Astrocyte (in vitro differentiated cells and primary cell): ENCODE data around the gene DNASE2. TPM values are rescaled to one million over a fixed set of nuclear protein-coding genes. Genes with fewer than 3 reads are reported as not detected.

Source experiments
- DNase-seq: peaks from one replicate; pipeline ENCODE4 v3.0.0-alpha.2; 2010; ENCODE audit warnings: low read depth
- FAIRE-seq: peaks from 2 replicates; lab custom pipeline; 2011; peaks lifted over from hg19 to GRCh38; lab: Jason Lieb, UNC
- H2AFZ ChIP-seq: 2 replicates; pipeline ENCODE4 v1.6.0; 2012; ENCODE audit warnings: low read depth, low read length, inconsistent platforms
- H3K27ac ChIP-seq: 2 replicates; pipeline ENCODE4 v1.5.1; 2011; ENCODE audit warnings: low read depth, low read length, inconsistent platforms
- H3K27me3 ChIP-seq: 2 replicates; pipeline ENCODE4 v1.6.0; 2011; ENCODE audit warnings: low read length, inconsistent platforms; ENCODE audit not compliant: insufficient read depth
- H3K36me3 ChIP-seq: 2 replicates; pipeline ENCODE4 v1.5.1; 2011; ENCODE audit warnings: low read length, inconsistent platforms; ENCODE audit not compliant: insufficient read depth
- H3K4me1 ChIP-seq: 2 replicates; pipeline ENCODE4 v1.5.1; 2011; ENCODE audit warnings: low read length, inconsistent platforms; ENCODE audit not compliant: insufficient read depth
- H3K4me2 ChIP-seq: 2 replicates; pipeline ENCODE4 v1.6.0; 2012; ENCODE audit warnings: low read length, inconsistent platforms
- H3K4me3 ChIP-seq: 2 replicates; pipeline ENCODE4 v1.5.1; 2011; ENCODE audit warnings: low read depth, mild to moderate bottlenecking, low read length, inconsistent platforms; ENCODE audit not compliant: insufficient read depth
- H3K79me2 ChIP-seq: 2 replicates; pipeline ENCODE4 v1.6.0; 2012; ENCODE audit warnings: mild to moderate bottlenecking, low read length, inconsistent platforms; ENCODE audit not compliant: insufficient read depth
- H3K9ac ChIP-seq: 2 replicates; pipeline ENCODE4 v1.6.0; 2012; ENCODE audit warnings: mild to moderate bottlenecking, low read length, inconsistent platforms
- H3K9me3 ChIP-seq: 2 replicates; pipeline ENCODE4 v1.5.1; 2012; ENCODE audit warnings: low read depth, mild to moderate bottlenecking, low read length, inconsistent platforms; ENCODE audit not compliant: insufficient read depth
- H4K20me1 ChIP-seq: 2 replicates; pipeline ENCODE4 v1.6.0; 2012; ENCODE audit warnings: low read length, inconsistent platforms; ENCODE audit not compliant: insufficient read depth
- H3K27ac Mint-ChIP-seq: one replicate; pipeline ENCODE4 v1.8.0; 2021; ENCODE audit warnings: mild to moderate bottlenecking, mixed read lengths; ENCODE audit not compliant: unreplicated experiment
- H3K27me3 Mint-ChIP-seq: one replicate; pipeline ENCODE4 v1.8.0; 2021; ENCODE audit warnings: low read depth, mixed read lengths; ENCODE audit not compliant: unreplicated experiment
- H3K36me3 Mint-ChIP-seq: one replicate; pipeline ENCODE4 v1.8.0; 2021; ENCODE audit warnings: low read depth, mixed read lengths; ENCODE audit not compliant: unreplicated experiment
- H3K4me1 Mint-ChIP-seq: one replicate; pipeline ENCODE4 v1.8.0; 2021; ENCODE audit warnings: low read depth, mixed read lengths; ENCODE audit not compliant: unreplicated experiment
- H3K4me3 Mint-ChIP-seq: one replicate; pipeline ENCODE4 v1.8.0; 2021; ENCODE audit warnings: mild to moderate bottlenecking, moderate library complexity, mixed read lengths; ENCODE audit not compliant: unreplicated experiment
- H3K9me3 Mint-ChIP-seq: one replicate; pipeline ENCODE4 v1.8.0; 2021; ENCODE audit warnings: mild to moderate bottlenecking, mixed read lengths; ENCODE audit not compliant: unreplicated experiment
- CTCF ChIP-seq: IDR thresholded peaks from 2 replicates; pipeline ENCODE4 v1.5.1; 2011; ENCODE audit warnings: low read depth, mild to moderate bottlenecking, inconsistent platforms, low read length, moderate library complexity; ENCODE audit not compliant: insufficient read depth
- EZH2 ChIP-seq: IDR thresholded peaks from 2 replicates; pipeline ENCODE4 v1.6.1; 2012; ENCODE audit warnings: mild to moderate bottlenecking, low read length, inconsistent platforms; ENCODE audit not compliant: insufficient read depth
- total RNA-seq: library from RNA; stranded (reverse); gene quantifications from 2 replicates; pipeline ENCODE4 v1.2.1, GENCODE V29; 2021

The DNASE2 gene
- total RNA-seq, 1 donor from 2014 or later = 33.1 TPM

- no peaks in the 10 kb centered on the region for H3K9me3 ChIP-seq
- H3K4me3 ChIP-seq = no peak overlapping the region
- no peak overlapping the region for H3K27ac Mint-ChIP-seq
- H3K4me2 ChIP-seq = no peak overlapping the region
- TF ChIP-seq CTCF (no peak), EZH2 (no peak)
- no peaks in the 10 kb centered on the region for H3K79me2 ChIP-seq
- no peak for FAIRE-seq
- peaks cover 25% of the 10 kb centered on the region for H3K36me3 Mint-ChIP-seq
- no peak overlapping the region for H2AFZ ChIP-seq
- H3K9ac ChIP-seq = no peak overlapping the region
- no peak overlapping the region for H3K4me3 Mint-ChIP-seq
- no peak for DNase-seq
- peaks cover 5% of the 10 kb centered on the region for H3K9me3 Mint-ChIP-seq
- H3K27me3 ChIP-seq = no peaks in the 10 kb centered on the region
- no peak overlapping the region for H3K27ac ChIP-seq
- H3K4me1 ChIP-seq = no peaks in the 10 kb centered on the region
- H3K36me3 ChIP-seq = no peaks in the 10 kb centered on the region
- H4K20me1 ChIP-seq = no peaks in the 10 kb centered on the region
- H3K27me3 Mint-ChIP-seq = no peaks in the 10 kb centered on the region
- no peaks in the 10 kb centered on the region for H3K4me1 Mint-ChIP-seq
These were observed 7.1 kb downstream of the DNASE2 start for GRCh38 chr19:12873891-12874745.

GRCh38 chr19:12872941-12873890, 8.0 kb downstream of the DNASE2 start:
- Mint-ChIP-seq H3K36me3 (peaks cover 25% of the 10 kb centered on the region), H3K4me1 (no peaks in the 10 kb centered on the region), H3K27ac (no peak overlapping the region), H3K9me3 (peaks cover 5% of the 10 kb centered on the region), H3K27me3 (no peaks in the 10 kb centered on the region), H3K4me3 (no peak overlapping the region)
- Histone ChIP-seq H2AFZ (no peak overlapping the region), H3K9me3 (no peaks in the 10 kb centered on the region), H3K4me1 (no peaks in the 10 kb centered on the region), H4K20me1 (no peaks in the 10 kb centered on the region), H3K4me2 (no peak overlapping the region), H3K27ac (no peak overlapping the region), H3K36me3 (no peaks in the 10 kb centered on the region), H3K79me2 (no peaks in the 10 kb centered on the region), H3K9ac (no peak overlapping the region), H3K4me3 (no peak overlapping the region), H3K27me3 (no peaks in the 10 kb centered on the region)
- DNase-seq (no peak), FAIRE-seq (no peak)
- no peak for TF ChIP-seq EZH2
- no peak for TF ChIP-seq CTCF
